BJ (cell line): Measurements from ENCODE around the gene DHRS3. TPM values are rescaled to one million over a fixed set of nuclear protein-coding genes. Genes with fewer than 3 reads are reported as not detected.
A peak's percentile ranks its signal among the peaks of the same experiment; 100 is the strongest.

Experiments
- CTCF ChIA-PET: fragments of 350-600 bp; formaldehyde crosslinking; extraction: SDS; loops from one replicate; lab custom pipeline; 2021; ENCODE audit warnings: antibody characterized with exemption, inconsistent platforms; lab: Yijun Ruan, JAX
- POLR2A ChIA-PET: fragments of 300-600 bp; sonication (Branson Sonifier 250); formaldehyde crosslinking; extraction: SDS; loops from one replicate; lab custom pipeline; 2021; ENCODE audit warnings: antibody characterized with exemption; lab: Charles Lee
- DNase-seq: peaks from one replicate; pipeline ENCODE4 v3.0.0-alpha.2; 2011; ENCODE audit warnings: low read depth
- H3K27me3 ChIP-seq: 2 replicates; pipeline ENCODE4 v1.6.0; 2011; ENCODE audit warnings: low read length; ENCODE audit not compliant: control insufficient read depth, insufficient read depth
- H3K36me3 ChIP-seq: 2 replicates; pipeline ENCODE4 v1.5.1; 2011; ENCODE audit warnings: low read length; ENCODE audit not compliant: control insufficient read depth, insufficient read depth
- H3K4me3 ChIP-seq: 2 replicates; pipeline ENCODE4 v1.5.1; 2011; ENCODE audit warnings: low read depth, mild to moderate bottlenecking, control low read depth, low read length
- polyA plus RNA-seq: library from polyadenylated mRNA; depleted of rRNA; stranded (reverse); fragments of >200 nt; gene quantifications from 2 replicates; pipeline ENCODE4 v1.2.3, GENCODE V29; 2011; rRNA removed
- small RNA-seq: library from RNA; depleted of rRNA; stranded (forward); fragments of <200 nt; gene quantifications from one replicate; pipeline ENCODE3, GENCODE V24; 2012; ENCODE audit warnings: low replicate concordance, low read depth; ENCODE audit not compliant: insufficient read length
- TF ChIP-seq, protein P1 (sequence below): IDR thresholded peaks from 2 replicates; pipeline ENCODE4 v1.5.1; 2011; ENCODE audit warnings: low read depth, mild to moderate bottlenecking, control low read depth, inconsistent platforms, low read length, moderate library complexity; ENCODE audit not compliant: insufficient read depth

DHRS3 gene
- polyA plus RNA-seq, 1 experiment: 224 TPM

GRCh38 chr1:12521096-12521495, 96.9 kb downstream of the DHRS3 start:
- POLR2A ChIA-PET: no interaction called here
- DNase-seq: peak; percentile 73
- TF ChIP-seq, protein P1, sequence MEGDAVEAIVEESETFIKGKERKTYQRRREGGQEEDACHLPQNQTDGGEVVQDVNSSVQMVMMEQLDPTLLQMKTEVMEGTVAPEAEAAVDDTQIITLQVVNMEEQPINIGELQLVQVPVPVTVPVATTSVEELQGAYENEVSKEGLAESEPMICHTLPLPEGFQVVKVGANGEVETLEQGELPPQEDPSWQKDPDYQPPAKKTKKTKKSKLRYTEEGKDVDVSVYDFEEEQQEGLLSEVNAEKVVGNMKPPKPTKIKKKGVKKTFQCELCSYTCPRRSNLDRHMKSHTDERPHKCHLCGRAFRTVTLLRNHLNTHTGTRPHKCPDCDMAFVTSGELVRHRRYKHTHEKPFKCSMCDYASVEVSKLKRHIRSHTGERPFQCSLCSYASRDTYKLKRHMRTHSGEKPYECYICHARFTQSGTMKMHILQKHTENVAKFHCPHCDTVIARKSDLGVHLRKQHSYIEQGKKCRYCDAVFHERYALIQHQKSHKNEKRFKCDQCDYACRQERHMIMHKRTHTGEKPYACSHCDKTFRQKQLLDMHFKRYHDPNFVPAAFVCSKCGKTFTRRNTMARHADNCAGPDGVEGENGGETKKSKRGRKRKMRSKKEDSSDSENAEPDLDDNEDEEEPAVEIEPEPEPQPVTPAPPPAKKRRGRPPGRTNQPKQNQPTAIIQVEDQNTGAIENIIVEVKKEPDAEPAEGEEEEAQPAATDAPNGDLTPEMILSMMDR: no peak
- Histone ChIP-seq H3K36me3 (no peaks in the 10 kb centered on the region), H3K4me3 (no peak overlapping the region), H3K27me3 (no peaks in the 10 kb centered on the region)
- CTCF ChIA-PET: no interaction called here

DNA sequence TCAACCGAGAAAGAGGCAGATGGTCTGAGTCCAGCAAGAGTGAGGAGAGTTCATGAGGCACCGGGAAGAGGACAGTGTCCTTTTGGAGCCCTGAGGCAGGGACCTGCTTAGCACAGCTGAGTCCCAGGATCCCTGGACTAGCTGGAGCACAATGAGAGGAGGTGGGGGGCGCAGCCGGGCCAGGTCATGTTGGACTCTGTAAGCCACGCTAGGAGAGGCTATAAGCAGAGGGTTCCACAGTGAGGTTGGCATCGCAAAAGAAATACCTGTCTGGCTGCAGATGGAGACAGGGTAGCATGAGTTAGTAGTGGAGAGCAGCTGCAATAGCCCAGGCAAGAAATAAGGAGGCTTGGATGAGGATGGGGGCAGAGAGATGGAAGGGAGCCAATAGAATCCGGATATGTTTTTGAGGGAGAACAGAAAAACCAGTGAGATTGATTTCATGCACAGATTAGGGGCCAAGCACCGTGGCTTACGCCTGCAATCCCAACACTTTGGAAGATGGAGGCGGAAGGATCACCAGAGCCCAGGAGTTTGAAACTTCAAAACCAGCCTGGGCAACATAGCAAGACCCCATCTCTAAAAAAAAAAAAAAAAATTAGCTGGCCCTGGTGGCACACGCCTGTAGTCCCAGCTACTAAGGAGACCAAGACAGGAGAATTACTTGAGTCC, 98.2 kb downstream of the DHRS3 start:
- no peaks in the 10 kb centered on the region for H3K36me3 ChIP-seq
- no peak overlapping the region for H3K4me3 ChIP-seq
- CTCF ChIA-PET: interaction anchor here (1.0 to 1.6 kb wide), 2 partner anchors 15 to 100 kb away, joined by 3 to 4 read pairs; no protein-coding TSS in a partner anchor
- H3K27me3 ChIP-seq: no peaks in the 10 kb centered on the region
- no peak for DNase-seq
- POLR2A ChIA-PET: no interaction called here
- TF ChIP-seq, protein P1: no peak

DNA sequence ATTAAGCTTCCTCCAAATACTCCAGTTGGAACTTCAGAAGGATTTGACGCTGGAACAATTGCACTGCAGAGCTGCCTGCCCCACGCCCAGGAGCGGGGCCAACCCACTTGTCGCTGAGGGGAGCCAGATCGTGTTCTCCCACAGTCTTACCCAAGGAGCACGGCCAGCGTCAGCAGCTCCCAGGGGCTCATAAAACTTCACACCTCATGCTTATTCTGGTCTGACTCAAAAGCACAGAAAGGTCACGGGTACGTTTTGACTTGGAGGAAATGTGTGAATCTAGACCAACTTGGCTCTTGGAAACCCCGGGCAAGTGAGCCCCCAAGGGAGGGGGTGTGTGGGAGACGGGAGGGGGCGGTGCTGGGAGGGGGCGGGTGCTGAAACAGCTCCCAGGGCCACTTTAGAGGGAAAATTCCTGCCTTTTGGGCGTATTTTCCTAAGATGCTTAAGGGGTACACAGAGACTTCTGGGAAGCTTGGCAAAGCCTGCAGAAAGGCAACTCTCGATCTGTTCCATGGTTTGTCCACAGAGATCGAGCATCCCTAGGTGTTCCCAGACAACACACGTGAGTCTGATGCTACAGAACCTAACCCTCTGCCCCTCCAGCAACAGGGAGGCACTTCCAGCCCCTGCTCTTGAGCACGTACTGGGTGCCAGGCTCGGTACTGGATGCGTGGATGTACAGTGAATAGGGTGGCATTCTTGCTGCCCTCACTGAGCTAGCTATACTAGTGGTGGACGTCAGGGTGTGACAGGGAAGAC, 98.9 kb downstream of the DHRS3 start:
- ChIA-PET CTCF (interaction anchor here (0.9 to 1.6 kb wide), 3 partner anchors 9 to 101 kb away, joined by 3 to 5 read pairs (median 4); no protein-coding TSS in a partner anchor), POLR2A (interaction anchor here (0.6 kb wide), 1 partner anchor 183 kb away, joined by 3 read pairs; no protein-coding TSS in a partner anchor)
- Histone ChIP-seq H3K36me3 (no peaks in the 10 kb centered on the region), H3K27me3 (no peaks in the 10 kb centered on the region), H3K4me3 (no peak overlapping the region)
- TF ChIP-seq, protein P1: no peak
- peak; percentile 72 for DNase-seq

Small RNA genes lying within 50 kb of the gene (small RNA-seq; reads per million reads assigned to genes)
- gene MIR6730 (not detected), gene RNU6ATAC18P (not detected)

Other genes starting within 250 kb of the DHRS3 start
- gene AADACL4, start 25.9 kb upstream of the DHRS3 start, polyA plus RNA-seq: 0.20 and 0.21 TPM in 2 replicates
- gene AADACL3, start 97.9 kb upstream of the DHRS3 start, polyA plus RNA-seq: not detected in 2 replicates
- 0.04 and 0.23 TPM in 2 replicates for gene CFAP107, start 128.0 kb upstream of the DHRS3 start, polyA plus RNA-seq
- not detected in 2 replicates for gene PRAMEF12, start 155.5 kb upstream of the DHRS3 start, polyA plus RNA-seq
- gene PRAMEF1, start 173.2 kb upstream of the DHRS3 start, polyA plus RNA-seq: not detected in 2 replicates
- gene PRAMEF11, start 213.2 kb upstream of the DHRS3 start, polyA plus RNA-seq: not detected in 2 replicates
- not detected in 2 replicates for gene HNRNPCL1, start 230.5 kb upstream of the DHRS3 start, polyA plus RNA-seq
- not detected in 2 replicates for gene PRAMEF2, start 238.9 kb upstream of the DHRS3 start, polyA plus RNA-seq